ENCODE data around the gene USP10. TPM values are rescaled to one million over a fixed set of nuclear protein-coding genes. Genes with fewer than 3 reads are reported as not detected.
"Not testable (repeated sequence)": the region's sequence is repeated elsewhere in the genome, so short reads cannot be mapped to it uniquely, and the experiment has no call there.

Gene USP10
- polyA plus RNA-seq, 1 donor: 53.1 TPM

DNA sequence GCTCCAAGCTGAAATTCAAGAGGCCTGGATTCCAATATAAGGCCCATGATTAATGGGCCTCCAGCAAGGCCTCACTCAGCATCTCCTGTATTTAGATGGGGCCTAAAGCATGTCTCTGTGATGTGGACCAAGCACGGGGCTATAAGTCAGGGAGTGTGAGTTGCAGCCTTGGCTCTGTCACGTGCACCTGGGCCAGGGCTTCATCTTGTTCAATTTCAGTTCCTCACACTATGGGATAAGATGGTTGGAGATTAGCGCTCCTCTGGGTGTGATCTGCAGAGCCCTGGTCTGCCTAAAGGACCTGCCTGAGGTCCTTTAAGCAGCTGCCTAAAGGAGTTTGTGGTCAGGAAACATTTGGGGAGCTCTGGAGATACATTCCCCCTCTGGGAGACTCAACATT, 26.2 kb upstream of the USP10 start:
- no peak for DNase-seq (ENCODE audit: low read depth)

DNA sequence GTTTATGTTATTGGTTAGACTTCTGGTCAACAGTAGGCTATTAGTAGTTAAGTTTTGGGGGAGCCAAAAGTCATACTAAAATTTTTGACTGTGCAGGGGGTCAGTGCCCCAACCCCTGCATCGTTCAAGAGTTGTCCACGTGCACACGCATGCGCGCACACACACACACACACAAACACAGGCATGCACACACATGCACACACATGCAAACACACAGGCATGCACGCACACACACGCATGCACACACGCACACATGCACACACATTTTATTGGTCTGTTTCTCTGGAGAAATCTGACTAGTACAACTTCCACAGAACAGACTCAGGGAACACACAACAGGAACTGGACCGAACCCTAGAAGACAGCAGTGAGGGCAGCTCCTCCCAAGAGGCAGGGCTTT, 24.4 kb upstream of the USP10 start:
- DNase-seq (ENCODE audit: low read depth): no peak

DNA sequence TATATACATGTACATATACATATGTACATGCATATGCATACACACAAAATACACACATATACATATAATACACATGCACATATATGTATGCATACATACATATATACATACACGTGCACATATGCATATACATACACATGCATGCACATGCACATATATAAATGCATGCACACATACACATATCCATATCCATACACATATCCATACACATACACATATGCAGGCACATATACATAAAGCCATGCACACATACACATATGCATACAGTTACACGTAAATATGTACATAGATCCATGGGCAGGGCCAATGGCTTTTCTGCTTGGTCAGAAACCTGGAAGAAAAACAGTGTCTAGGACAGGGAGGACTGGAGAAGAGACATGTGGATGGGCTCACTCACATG, 23.9 kb upstream of the USP10 start:
- DNase-seq (ENCODE audit: low read depth): no peak

DNA sequence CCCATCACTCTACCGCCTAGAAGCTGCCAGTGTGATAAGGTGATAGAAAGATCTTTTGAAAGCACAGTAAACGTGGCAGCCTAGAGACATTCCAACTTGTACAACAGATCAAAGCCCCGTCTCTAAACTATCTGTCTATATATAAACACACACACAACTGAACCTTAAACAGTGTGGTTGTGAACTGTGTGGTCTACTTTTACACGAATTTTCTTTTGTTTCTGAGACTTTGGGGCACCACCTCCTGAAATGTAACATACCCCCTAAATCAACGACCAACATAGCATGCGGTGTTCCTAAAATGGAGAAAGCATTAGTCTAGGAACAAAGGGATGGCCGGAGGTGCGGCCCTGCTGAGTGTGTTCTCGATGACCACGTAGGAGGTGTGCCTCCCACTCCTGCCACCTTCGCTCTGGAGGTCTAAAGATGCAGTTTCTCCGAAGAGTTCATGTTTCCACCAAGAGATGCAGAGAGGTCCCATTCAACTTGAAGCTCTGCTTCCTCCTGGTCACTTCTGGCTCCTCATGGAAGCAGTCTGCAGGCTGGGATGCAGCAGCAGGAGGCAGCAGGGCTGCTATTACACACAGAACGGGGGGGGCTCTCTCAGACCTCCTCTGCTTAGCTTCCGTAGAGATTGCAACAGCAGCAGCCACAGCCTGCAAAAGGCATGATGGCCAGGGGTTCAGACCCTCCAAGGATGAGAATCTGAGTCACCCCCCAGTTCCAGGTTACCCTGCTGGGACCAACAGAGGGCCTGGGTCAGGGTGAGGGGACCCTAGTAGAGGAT, 22.6 kb upstream of the USP10 start:
- DNase-seq (ENCODE audit: low read depth): no peak

DNA sequence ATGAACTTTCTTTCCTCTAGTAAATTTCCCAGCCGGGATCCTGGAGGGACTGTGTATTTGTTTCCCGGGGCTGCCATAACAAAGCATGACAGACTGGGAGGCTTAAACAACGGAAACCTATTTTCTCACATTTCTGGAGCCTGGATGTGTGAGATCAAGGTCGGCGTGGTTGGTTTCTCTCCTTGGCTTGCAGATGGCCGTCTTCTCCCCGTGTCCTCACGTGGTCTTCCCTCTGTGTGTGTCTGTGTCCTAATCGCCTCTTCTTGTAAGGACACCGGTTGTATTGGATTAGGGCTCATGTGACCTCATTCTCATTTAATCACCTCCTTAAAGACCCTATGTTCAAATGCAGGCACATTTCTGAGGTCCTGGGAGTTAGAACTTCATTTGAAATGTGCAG, 22.0 kb upstream of the USP10 start:
- DNase-seq (ENCODE audit: low read depth): no peak

DNA sequence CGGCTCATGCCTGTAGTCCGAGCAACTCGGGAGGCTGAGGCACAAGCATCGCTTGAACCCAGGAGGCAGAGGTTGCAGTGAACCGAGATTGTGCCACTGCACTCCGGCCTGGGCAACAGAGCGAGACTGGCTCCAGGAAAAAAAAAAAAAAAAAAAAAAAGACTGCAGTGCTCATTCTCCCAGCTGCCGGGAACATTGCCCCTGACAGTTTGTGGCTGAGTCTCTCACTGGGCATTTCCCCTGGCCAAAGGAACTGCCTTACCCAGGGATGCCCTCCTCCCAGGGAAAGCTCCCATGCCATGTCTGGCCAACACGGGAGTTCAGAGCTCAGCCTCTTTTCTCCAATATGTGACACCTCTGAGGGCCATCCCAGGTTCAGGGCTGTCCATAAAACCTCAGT, 21.3 kb upstream of the USP10 start:
- DNase-seq (ENCODE audit: low read depth): no peak

DNA sequence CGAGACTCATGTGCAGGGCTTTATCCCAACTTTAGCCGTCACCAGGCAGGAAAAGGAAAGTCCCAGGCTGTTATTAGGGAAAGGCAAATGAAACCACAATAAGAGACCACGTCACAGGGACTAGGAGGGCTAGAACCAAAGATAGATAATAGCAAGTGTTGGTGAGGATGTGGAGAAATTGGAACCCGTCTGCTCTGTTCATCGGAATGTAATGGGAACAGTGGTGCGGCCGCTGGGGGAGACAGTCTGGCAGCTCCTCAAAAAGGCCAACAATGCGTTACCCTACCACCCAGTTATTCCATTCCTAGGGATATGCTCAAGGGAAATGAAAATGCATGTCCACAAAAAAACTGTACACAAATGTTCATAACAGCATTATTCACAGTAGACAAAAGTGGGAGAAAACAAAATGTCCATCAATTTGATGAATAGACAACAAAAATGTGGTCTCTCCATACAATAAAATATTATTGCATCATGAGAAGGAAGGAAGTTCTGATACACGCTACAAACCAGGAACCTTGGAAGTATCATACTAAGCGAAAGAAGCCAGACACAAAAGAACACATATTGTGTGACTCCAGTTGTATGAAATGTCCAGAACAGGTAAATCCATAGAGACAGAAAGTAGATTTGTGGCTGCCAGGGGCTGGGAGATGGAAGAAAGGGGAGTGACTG, 19.5 kb upstream of the USP10 start:
- no peak for DNase-seq (ENCODE audit: low read depth)

DNA sequence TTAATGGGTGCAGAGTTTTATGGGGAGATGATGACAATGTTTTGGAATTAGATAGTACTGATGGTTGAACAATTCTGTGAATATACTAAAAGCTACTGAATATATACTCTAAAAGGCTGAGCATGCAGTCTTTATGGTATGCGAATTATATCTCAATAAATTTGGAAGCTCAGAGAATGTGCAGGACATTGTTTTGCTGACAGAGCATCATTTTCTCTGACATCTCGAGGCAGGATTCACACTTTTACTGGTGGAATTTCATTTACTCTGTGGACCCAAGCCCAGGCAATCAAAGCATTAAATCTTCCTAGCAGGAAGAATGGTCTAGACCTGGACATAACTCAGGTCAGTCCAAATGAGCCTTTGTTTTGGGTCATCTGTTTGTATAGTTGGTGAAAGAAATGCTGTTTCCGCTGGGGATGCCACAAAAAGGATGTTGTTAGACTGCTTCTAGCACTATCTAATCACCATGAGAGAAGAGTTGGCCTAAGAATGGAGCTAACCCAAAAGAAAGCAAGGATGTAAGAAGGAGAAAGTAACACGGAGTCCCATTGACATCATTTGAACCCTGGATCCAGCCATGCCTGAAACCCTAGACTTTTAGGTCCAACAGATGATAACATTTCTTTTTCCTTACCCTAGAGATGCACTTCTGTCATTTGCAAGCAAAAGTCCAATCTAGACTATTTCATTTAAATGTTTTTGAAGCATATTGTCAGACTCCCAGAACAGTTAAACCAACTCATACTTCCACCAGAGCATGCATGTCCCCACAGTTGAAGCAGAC, 18.8 kb upstream of the USP10 start:
- DNase-seq (ENCODE audit: low read depth): no peak

DNA sequence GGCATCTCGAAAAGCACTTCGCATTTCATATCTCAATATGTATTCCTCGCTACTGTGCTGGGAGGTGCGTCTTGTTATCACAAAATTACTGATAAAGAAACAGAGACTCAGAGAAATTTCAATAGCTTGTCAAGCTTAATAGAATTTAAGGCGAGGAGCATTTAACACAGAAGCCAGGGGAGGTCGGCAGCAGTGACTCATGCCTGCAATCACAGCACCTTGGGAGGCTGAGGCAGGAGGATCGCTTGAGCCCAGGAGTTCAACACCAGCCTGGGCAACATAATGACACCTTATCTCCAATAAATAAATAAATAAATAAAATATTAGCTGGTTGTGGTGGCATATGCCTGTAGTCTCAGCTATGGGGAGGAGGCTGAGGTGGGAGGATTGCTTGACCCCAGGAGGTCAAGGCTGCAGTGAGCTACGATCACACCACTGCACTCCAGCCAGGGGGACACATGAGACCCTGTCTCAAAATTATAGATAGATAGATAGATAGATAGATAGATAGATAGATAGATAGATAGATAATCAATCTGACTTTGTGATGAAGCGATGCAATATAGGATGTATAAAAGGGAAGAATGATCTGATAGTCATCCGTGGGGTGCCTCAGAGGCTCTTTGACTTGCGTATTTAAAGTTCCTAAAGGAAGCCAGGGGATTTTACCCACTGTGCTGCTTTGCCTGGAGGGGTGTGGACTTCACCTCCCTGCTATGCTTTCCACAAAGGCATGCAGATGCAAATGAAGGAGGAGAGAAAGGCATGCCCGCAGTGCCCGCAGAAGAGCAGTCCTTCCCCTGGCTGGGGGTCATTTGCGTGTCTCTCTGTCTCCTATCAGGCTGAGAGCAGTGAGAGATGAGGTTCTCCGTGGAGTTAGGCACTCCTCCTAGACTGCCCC, 15.9 kb upstream of the USP10 start:
- no peak for DNase-seq (ENCODE audit: low read depth)

DNA sequence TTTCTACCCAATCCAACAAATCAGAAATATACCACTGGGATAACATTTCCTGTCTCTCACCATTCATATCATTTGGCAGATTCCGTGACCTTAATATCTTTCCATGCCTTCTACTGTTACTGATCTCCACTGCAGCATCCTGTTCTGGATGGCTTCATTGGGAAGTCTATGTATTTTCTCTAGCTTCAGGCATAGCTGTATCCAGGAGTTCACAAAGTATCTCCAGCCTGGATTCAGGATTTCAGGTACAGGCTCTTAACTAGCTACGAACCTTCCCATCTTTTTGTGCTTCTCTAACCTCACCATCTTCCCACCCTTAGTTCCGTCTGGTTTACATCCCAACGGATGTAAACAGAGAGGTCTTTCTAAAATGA, 15.2 kb upstream of the USP10 start:
- DNase-seq (ENCODE audit: low read depth): no peak

DNA sequence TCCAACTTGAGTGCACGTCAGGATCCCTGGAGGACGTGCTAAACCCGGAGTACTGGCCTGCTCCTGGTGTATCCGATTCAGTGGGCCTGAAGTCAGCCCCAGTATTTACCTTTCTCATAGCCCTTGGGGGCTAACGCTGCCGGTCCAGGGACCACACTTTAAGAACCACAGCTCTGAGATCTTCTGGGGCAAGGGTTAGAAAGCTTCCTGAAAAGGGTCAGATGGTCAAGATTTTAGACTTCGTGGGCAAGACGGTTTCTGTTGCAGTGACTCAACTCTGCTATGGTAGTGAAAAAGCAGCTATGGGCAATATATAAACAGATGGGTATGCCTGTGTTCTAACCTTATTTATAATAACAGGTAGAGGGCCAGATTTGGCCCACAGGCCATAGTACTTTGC, 14.6 kb upstream of the USP10 start:
- DNase-seq (ENCODE audit: low read depth): no peak

DNA sequence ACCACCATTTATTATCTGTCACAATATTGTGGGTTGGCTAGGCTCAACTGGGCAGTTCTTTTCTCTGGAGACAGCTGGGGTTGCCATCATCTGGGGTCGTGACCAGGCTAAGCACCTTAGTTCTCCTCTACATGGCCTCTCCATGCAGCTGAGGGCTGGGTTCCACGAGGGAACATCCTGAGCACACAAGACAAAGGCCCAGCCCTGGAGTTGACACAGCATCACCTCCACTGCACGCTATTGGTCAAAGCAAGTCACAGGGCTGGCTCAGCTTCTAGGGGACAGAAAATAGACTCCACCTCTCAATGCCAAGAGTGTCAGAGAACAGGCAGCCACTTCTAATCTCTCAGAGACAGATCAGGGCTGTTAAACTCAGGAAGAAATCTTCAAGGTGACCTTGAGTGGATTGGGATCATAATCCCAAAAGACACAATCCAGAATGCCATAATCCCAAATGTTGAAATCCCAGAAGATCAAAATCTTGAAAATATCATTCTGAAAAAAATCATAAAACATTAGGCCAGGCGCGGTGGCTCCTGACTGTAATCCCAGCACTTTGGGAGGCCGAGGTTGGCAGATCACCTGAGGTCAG, 13.0 kb upstream of the USP10 start:
- no peak for DNase-seq (ENCODE audit: low read depth)

DNA sequence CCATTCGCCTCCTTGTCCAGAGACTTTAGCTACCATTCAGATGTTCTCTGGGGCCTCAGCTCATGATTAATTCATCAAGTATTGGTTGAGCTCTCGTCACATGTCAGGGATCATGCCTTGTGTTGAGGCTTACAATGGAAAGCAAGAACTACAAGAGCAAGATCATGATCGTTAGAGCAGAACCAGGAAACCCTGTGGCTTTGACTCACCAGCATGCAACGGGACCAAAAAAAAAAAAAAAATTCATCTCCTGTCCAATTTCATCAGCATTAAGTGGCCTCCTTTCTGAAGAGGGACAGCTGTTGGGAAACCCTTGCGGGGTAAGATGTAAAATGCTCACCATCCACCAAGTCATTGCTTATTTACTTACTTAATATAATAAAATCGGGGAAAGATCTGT, 12.1 kb upstream of the USP10 start:
- DNase-seq (ENCODE audit: low read depth): no peak

DNA sequence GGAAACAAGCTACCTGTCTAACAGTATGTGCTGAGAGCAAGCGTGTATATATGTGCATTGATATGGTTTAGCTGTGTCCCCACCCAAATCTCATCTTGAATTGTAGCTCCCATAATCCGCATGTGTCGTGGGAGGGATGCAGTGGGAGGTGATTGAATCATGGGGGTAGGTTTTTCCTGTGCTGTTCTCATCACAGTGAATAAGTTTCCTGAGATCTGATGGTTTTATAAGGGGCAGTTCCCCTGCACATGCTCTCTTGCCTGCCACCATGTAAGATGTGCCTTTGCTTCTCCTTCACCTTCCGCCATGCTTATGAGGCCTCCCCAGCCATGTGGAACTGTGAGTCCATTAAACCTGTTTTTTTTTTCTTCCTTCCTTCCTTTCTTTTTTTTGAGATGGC, 11.6 kb upstream of the USP10 start:
- DNase-seq (ENCODE audit: low read depth): not testable (repeated sequence)

DNA sequence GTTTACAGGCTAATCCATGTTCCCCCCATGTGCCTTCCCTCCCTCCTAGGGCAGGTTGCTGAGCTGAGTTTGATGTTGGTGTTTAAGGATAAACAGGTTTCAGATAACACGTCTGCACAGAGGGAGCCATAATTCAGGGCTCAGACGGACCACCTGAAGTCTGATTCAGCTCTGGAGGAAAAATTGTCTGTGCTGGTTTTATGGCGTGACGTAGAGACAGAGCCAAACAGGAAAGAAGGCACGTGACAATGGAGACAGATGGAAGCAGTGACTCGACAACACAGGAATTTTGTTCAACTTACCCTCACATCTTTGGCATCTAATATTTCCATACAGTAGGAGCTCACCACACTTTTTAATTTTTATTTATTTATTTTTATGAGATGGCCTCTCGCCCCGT, 10.7 kb upstream of the USP10 start:
- DNase-seq (ENCODE audit: low read depth): no peak

DNA sequence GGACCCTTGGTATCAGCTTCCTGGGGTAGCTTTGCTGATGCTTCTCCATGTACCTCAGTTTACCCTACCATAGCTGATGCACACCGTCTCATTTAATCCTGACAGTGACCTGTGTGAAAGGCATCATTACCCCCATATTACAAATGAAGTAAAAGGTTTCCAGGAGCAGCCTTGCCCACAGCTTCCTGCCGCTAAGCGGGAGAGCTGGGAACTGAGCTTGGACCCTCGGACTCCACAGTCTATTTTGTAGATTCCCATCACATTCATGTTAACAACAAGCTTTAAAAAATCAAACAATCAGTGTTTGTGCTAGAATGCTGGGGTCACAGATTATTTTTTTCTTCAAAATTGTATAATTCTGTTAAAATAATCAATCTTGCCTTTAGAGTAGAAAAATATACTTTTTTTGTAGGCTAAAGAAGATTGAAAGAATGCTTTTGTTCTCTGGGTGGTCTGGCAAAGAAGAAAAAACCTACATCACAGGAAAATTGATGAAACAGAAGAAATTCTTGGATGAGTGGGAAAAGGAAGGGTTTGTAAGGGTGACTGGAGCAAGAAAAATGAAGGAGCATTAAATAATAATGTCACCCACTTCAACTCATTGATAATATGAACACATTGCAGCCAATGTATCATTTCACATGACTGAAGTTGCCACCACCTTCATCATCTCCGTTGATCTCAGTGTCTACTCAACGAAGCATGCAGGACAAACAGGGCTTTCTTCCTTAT, 9.5 kb upstream of the USP10 start:
- DNase-seq (ENCODE audit: low read depth): no peak

DNA sequence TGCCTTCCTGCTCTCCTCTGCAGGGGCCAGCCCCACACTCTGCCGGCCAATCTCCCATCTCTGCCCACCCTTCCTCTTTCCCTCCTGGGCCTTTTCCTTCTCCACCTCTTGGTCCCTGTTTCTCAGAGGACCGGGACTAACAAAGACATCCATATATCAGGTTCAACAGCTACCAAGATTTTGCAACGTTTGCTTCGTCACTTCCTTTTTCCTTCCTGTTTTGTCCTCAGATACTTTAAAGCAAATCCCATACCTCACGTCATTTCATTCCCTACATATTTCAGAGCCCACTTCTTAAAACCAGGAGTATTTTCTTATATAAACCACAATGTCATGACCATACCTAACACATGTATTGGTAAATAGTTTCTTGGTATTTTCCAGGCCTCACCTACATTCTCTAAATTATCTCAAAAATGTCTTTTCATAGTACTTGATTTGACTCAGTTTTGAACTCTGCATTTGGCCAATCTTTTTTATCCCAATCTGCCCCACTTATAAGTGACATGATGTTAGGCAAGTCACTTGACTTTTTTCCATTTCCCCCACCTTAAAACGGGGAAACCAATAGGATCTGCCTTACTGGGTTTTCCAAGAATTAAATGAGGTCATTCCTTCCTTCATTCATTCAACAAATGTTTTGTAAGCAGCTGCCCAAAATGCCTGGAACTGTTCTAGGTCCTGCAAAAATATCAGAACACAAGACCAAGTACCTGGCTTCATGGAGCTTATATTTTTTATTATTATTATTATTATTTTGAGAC, 7.2 kb upstream of the USP10 start:
- no peak for DNase-seq (ENCODE audit: low read depth)

DNA sequence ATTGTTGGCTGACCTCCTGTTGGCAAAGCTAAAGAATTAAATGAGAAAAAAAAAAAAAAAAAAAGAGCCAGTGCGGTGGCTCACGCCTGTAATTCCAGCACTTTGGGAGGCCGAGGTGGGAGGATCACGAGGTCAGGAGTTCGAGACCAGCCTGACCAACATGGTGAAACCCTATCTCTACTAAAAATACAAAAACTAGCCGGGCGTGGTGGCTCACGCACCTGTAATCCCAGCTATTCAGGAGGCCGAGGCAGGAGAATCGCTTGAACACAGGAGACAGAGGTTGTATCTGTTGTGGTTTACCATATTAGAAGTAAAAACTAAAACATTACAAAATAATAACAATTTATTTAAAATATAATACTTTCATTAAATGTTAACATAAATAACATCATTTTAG, 5.9 kb upstream of the USP10 start:
- not testable (repeated sequence) for DNase-seq (ENCODE audit: low read depth)

DNA sequence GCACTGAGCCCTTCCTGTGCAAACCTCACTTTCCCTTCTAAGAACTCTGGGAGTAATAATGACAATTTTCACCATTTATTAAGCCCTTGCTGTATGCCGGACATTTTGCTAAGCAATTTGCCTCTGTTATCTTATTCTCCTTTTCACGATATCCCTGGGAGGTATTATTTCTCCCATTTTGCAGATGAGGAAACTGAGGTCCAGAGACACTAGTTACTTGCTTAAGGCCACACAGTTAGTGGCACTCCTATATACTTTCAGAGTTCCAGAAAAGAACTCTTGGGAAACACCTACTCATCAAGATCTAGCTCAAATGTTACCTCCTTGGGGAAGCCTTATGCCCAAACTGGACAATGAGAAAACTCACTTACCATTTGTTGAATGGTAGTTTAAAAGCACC, 4.8 kb upstream of the USP10 start:
- no peak for DNase-seq (ENCODE audit: low read depth)

DNA sequence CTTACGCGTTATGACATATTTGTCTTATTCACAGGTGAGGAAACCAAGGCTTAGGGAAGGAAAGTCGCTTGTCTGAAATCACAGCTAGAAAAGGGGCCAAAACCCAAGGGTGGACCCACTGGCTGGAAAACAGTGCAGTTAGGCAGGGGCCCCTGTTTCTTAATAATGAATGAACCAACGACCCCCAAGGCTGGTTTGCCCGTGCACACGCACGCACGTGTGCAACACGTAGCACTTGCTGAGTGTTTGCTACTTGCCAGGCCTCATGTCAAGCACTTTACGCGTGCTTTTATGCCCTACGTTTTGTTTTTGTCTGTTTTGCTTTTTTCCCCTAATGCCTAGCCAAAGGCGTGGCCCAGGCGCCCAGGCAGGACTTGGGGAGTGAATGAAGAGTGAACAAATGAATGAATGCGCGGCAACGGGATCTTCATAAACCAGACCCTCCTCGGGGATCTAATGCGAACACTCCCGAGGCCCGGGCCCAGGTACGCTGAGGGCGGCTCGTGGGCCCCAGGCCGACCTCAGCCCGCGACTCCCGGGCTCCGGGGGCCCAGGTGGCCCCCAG, 571 bp upstream of the USP10 start:
- DNase-seq (ENCODE audit: low read depth): no peak

Measured in forelimb muscle (tissue), 1 donor.